ENCODE measurements around the gene RALGPS1. TPM values are rescaled to one million over a fixed set of nuclear protein-coding genes. Genes with fewer than 3 reads are reported as not detected.

The RALGPS1 gene
- total RNA-seq, 4 donors from 2014 or later, result 2.2 to 10.3 (median 5.4) TPM

GRCh38 chr9:127011772-127012171 is 97.2 kb downstream of the RALGPS1 start:
- H3K27me3 ChIP-seq, result no peaks in the 10 kb centered on the region
- intact Hi-C loops (cut with DNase I; ENCODE audit: low total_unique reads), result no loop called here
- no peak overlapping the region for H3K4me3 ChIP-seq
- no peak for TF ChIP-seq POLR2A (IDR thresholded peaks at IDR 0.05)
- no peak for TF ChIP-seq CTCF (IDR thresholded peaks at IDR 0.05 in 4 of 5, conservative IDR thresholded peaks at IDR 0.05 in 1 of 5)
- DNase-seq (no peak), ATAC-seq (no peak)
- in situ Hi-C loops (cut with MboI; ENCODE audit: low sequenced_read_pairs in 4 of 4), result no loop called here
- H3K27ac ChIP-seq, result no peak overlapping the region
- peaks cover 0 to 1% of the 10 kb centered on the region in 2 donors for H3K4me1 ChIP-seq
- no peaks in the 10 kb centered on the region for H3K9me3 ChIP-seq
- no peaks in the 10 kb centered on the region for H3K36me3 ChIP-seq

GRCh38 chr9:127012250-127012649 is 97.7 kb downstream of the RALGPS1 start:
- H3K9me3 ChIP-seq, result no peaks in the 10 kb centered on the region
- no peak overlapping the region for H3K27ac ChIP-seq
- no peak overlapping the region for H3K4me3 ChIP-seq
- DNase-seq, result no peak
- no peaks in the 10 kb centered on the region for H3K36me3 ChIP-seq
- ATAC-seq, result no peak
- in situ Hi-C loops (cut with MboI; ENCODE audit: low sequenced_read_pairs in 4 of 4) (no loop called here), intact Hi-C loops (cut with DNase I; ENCODE audit: low total_unique reads) (no loop called here)
- TF ChIP-seq POLR2A (IDR thresholded peaks at IDR 0.05) (no peak), CTCF (IDR thresholded peaks at IDR 0.05 in 4 of 5, conservative IDR thresholded peaks at IDR 0.05 in 1 of 5) (no peak)
- H3K27me3 ChIP-seq, result no peaks in the 10 kb centered on the region
- H3K4me1 ChIP-seq, result no peaks in the 10 kb centered on the region

GRCh38 chr9:127013597-127013996 is 99.0 kb downstream of the RALGPS1 start:
- H3K27ac ChIP-seq, result no peak overlapping the region
- TF ChIP-seq POLR2A (IDR thresholded peaks at IDR 0.05) (no peak), CTCF (IDR thresholded peaks at IDR 0.05 in 4 of 5, conservative IDR thresholded peaks at IDR 0.05 in 1 of 5) (no peak)
- no peaks in the 10 kb centered on the region for H3K9me3 ChIP-seq
- no peaks in the 10 kb centered on the region for H3K36me3 ChIP-seq
- intact Hi-C loops (cut with DNase I; ENCODE audit: low total_unique reads), result no loop called here
- DNase-seq (no peak), ATAC-seq (no peak)
- H3K27me3 ChIP-seq, result no peaks in the 10 kb centered on the region
- no peak overlapping the region for H3K4me3 ChIP-seq
- H3K4me1 ChIP-seq, result no peaks in the 10 kb centered on the region
- in situ Hi-C loops (cut with MboI; ENCODE audit: low sequenced_read_pairs in 4 of 4), result no loop called here

- no peaks in the 10 kb centered on the region for H3K9me3 ChIP-seq
- ATAC-seq, result no peak
- H3K4me3 ChIP-seq, result no peak overlapping the region
- no peaks in the 10 kb centered on the region for H3K36me3 ChIP-seq
- DNase-seq, result no peak
- H3K27me3 ChIP-seq, result no peaks in the 10 kb centered on the region
- intact Hi-C loops (cut with DNase I; ENCODE audit: low total_unique reads) (no loop called here), in situ Hi-C loops (cut with MboI; ENCODE audit: low sequenced_read_pairs in 4 of 4) (no loop called here)
- no peaks in the 10 kb centered on the region for H3K4me1 ChIP-seq
- TF ChIP-seq POLR2A (IDR thresholded peaks at IDR 0.05) (no peak), CTCF (IDR thresholded peaks at IDR 0.05 in 4 of 5, conservative IDR thresholded peaks at IDR 0.05 in 1 of 5) (no peak)
- no peak overlapping the region for H3K27ac ChIP-seq
These were observed 99.8 kb downstream of the RALGPS1 start for GRCh38 chr9:127014216-127014909.

All from gastrocnemius medialis (tissue), 4 donors.